GM18951 (cell line): Measurements from ENCODE around the gene RPS25.
"Not testable (repeated sequence)": the region's sequence is repeated elsewhere in the genome, so short reads cannot be mapped to it uniquely, and the experiment has no call there.

Source experiments
- POLR2A ChIP-seq: IDR thresholded peaks from 4 replicates; pipeline ENCODE4 v1.6.1; 2011; ENCODE audit warnings: mild to moderate bottlenecking; ENCODE audit not compliant: insufficient read length, insufficient read depth; ENCODE audit errors: extremely low read depth
- in situ Hi-C: fragments of 300-500 bp; cut with MboI; formaldehyde crosslinking; loops from one replicate; pipeline ENCODE4 v1.12.0; 2022; ENCODE audit warnings: low sequenced_read_pairs, mixed read lengths, inconsistent platforms; ENCODE audit not compliant: unreplicated experiment

Gene RPS25

DNA sequence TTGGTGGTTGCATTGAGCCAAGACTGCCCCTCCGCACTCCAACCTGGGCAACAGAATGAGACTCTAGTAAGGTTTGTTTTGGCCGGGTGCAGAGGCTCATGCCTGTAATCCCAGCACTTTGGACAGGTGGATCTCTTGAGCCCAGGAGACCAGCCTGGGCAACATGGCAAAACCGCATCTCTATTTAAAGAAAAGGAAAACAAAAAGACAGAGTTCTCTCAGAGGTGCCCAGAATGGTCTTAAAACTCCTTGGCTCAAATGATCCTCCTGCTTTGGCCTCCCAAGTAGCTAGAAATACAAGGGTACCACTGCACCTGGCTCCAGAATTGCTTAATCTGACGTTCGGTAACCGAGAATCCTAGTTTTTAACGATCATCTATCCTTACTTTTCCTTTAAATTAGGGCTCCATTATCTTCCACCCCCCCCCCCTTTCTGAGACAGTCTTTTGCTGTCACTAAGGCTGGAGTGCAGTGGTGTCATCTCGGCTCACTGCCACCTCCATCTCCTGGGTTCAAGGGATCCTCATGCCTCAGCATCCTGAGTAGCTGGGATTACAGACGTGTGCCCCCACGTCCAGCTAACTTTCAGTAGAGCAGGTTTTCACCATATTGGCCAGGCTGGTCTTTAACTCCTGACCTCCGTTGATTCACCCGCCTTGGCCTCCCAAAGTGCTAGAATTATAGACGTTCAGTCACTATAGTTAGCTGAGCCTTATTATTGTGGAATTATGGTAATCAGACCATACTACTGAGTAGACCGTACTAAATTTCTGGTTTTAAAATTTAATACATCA lies 1.7 kb downstream of the RPS25 start:
- TF ChIP-seq POLR2A = peak; percentile 20
- in situ Hi-C loops = no loop called here

DNA sequence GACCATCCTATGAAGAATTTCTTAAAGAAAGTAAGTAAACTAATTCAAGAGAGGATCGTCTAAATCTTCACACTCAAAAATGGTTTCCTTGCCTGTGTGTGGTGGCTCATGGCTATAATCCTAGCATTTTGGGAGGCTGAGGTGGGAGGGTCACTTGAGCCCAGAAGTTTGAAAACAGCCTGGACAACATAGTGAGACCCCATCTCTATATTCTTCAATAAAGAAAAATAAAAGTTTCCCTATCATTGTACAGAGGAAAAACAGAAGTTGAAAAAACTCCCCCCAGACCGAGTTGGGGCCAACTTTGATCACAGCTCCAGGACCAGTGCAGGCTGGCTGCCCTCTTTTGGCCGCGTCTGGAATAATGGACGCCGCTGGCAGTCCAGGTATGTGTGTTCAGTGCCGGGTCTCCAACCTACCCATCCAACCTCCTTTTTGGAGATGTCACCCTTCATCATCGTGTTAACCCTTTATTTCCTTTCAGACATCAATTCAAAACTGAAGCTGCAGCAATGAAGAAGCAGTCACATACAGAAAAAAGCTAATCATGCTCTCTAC lies 3.0 kb downstream of the RPS25 start:
- in situ Hi-C loops = no loop called here
- TF ChIP-seq POLR2A = peak; percentile 32

DNA sequence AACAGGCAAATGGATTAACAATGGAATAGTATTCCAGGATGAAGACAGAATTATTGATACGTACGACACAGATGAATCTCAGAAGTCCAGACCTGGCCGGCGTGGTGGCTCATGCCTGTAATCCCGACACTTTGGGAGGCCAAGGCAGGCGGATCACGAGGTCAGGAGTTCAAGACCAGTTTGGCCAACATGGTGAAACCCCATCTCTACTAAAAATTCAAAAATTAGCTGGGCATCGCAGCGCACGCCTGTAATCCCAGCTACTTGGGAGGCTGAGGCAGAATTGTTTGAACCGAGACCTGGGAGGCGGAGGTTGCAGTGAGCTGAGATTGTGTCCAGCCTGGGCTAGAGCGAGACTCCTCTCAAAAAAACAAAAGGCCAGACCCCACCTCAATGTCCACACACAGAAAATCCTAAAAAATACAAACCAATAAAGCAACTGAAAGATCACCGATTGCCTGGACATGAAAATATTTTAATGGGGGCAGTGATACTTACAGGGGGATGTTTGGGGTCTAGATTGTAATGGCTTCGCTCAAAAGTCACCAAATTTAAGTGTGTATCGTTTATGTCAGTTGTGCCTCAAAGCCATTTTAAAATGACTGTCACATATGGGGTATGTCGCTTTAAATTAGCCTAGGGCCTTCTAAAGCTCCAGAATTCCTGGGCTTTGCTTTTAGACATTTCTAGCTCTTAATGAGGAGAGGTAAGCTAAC lies 3.8 kb downstream of the RPS25 start:
- peak; percentile 33 for TF ChIP-seq POLR2A
- in situ Hi-C loops = no loop called here

DNA sequence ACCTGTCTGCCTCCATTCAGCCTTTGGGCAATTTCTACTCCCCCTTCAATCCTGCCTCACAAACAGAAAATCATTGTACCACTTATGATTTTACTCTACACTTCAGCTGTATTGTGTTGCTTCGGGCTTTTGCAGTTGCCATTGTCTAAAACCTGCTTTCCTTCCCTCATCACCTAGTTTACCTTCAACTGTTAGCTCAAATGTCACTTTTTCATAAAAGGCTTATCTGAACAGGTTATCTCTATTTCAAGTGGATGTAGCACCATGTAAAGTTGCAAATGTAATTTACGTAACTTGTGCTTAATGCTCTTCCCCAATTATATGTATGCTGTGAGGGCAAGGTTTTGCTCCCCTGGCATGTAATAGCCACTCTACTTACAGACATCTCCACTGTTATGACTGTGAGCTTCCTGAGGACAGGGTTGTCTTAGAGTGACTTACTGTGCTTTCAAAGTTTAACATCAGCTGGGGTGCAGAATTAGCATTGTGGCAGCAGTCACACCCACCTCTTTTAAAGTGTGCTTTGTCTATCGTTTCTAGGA lies 5.4 kb downstream of the RPS25 start:
- TF ChIP-seq POLR2A = no peak
- in situ Hi-C loops = no loop called here

DNA sequence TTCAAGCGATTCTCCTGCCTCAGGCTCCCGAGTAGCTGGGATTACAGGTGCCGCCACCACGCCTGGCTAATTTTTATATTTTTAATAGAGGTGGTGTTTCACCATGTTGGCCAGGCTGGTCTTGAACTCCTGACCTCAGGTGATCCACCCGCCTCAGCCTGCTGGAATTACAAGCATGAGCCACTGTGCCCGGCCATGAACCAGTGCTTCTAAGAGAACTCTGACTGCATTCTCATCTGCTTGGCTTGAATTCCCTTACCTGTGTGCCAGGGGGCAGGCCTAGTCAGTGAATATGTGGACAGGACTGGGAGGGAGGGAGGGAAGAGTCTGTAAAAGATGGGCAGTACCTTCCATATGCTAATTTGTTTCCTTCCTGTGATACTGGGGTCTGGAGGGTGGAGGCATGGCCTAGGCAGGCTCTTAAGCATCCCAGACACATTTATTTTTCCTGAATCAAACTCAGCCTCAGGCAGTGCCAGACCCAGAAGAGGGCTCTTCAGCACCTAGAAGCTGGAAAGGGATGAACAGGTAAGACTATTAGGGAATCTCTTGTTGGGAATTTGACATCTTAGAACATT lies 6.6 kb downstream of the RPS25 start:
- no peak for TF ChIP-seq POLR2A
- in situ Hi-C loops = no loop called here

DNA sequence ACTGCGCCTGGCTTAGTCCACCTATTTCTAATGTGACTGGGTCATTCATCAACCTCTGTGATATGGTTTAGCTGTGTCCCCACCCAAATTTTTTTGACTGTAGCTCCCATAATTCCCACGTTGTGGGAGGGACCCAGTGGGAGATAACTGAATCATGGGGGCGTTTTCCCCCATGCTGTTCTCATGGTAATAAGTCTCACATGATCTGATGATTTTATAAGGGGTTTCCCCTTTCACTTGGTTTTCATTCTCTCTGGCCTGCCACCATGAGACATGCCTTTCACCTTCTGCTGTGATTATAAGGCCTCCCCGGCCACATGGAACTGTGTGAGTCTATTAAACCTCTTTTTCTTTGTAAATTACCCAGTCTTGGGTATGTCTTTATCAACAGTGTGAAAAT lies 11.5 kb downstream of the RPS25 start:
- in situ Hi-C loops = no loop called here

DNA sequence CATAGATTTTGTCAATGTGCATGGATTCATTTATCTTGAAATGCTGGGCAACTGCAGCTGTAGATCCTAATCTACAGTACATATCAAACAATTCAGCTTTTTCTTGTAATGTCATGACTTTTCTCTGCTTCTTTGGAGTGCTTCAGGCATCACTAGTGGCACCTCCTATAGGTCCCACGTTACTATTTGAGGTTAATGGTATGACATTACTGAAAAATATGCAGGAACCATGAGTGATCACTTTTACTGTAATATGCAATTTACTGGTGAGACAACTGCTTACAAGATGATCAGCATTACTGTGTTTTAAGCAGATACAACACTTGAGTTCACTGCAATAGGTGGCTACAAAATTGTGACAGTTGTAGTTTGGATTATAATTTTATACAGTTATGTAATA lies 17.2 kb downstream of the RPS25 start:
- in situ Hi-C loops = no loop called here
- TF ChIP-seq POLR2A = no peak

More for the DNA sequence above, 11.5 kb downstream of the RPS25 start:
- TF ChIP-seq POLR2A = no peak

DNA sequence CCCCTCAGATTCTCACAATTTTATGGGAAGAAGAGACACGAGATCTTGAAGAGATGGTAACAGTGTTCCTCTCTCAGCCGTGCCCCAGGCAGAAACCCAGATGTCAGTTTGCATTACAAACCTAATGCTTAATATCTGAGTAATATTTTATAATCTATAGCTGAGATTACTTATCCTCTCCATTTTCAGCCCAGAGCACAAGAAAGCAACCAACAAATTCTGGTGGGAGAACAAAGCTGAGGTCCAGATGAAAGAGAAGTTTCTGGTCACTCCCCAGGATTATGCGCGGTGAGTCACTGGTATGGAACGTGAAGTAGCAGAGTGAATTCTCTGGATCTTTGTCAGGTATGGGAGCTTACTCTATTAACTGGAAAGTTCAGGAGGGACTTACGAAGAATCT lies 19.3 kb downstream of the RPS25 start:
- no peak for TF ChIP-seq POLR2A
- in situ Hi-C loops = no loop called here

DNA sequence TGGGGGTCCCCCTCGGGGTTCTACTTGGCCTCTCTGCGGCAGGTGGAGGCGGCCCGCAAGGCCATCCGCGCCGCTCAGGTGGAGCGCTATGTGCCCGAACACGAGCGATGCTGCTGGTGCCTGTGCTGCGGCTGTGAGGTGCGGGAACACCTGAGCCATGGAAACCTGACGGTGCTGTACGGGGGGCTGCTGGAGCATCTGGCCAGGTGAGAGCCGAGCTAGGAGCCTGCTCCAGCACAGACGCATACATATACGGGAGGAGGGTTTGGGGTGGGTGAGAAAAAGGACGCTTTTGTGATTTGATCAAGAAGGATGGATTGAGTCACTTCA lies 19.8 kb downstream of the RPS25 start:
- TF ChIP-seq POLR2A = no peak
- in situ Hi-C loops = no loop called here

DNA sequence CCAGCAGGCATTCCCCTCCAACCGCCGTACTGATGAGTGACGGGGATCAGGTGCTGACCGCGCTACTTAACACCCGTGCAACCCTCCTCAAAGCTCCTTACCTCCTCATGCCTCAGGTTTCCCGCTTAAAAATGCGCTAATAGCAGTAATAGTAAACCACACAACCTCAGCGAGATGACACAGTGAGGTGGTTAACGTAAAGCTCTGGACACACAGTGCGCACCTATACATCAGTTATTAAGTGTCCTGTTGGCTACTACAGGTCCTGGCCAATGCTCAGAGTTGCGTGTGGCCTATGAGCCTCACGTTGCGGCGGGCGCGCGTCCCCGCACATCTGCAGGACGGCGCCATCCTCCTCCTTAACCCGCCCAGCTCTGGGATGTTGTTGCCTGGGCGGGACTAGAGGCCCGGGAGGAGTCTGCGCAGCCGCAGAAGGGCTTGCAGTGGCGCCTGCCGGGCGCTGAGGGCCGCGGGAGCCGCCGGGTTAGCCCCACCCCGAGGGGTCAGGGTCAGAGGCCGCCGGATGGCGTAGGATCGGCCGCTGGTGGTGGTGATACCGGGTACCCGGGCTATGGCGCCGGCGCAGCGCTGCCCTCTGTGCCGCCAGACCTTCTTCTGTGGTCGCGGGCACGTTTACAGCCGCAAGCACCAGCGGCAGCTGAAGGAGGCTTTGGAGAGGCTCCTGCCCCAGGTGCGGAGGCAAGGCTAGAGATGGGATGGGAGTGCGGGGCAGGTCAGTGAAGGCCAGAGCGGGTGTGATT lies 20.3 kb downstream of the RPS25 start, which contains the start of gene CENATAC:
TSS of gene CENATAC (plus strand) at position 512 of the 761 bp plus-strand sequence. CDS start at position 572, 60 bp downstream.
- peak; percentile 91 for TF ChIP-seq POLR2A
- in situ Hi-C loops = no loop called here

DNA sequence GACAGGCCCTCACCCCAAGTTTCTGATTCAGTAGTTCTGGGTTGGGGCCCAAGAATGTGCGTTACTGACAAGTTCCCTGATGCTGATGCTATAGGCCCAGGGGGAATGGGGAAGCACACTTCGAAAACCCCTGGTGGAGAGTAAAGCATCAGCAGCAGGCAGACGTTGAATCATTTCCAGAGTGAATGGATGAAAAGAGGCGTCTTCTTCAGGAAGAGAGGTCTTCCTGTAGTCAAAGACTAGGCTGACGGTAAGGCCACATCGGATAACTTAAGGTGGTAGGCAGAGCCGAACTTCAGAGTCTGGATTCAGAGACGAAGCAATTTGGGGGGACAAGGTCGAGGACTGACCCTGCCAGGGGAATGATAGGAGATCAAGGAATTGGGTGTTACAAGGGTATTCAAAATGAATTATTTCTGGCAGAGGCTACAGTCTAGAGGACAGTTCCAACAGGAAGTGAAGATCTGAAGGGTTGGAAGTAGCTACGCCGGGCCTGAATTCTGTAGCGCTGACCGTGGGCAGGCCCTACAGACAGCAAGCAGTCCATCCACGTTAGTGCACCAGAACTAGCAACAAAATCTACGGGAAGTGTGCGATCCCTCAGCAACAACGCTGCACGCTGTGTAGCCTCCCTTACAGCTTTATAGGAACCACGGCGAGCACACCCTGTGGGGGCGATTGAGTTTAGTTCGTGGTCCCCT lies 21.1 kb downstream of the RPS25 start:
- TF ChIP-seq POLR2A = peak; percentile 13
- in situ Hi-C loops = no loop called here

DNA sequence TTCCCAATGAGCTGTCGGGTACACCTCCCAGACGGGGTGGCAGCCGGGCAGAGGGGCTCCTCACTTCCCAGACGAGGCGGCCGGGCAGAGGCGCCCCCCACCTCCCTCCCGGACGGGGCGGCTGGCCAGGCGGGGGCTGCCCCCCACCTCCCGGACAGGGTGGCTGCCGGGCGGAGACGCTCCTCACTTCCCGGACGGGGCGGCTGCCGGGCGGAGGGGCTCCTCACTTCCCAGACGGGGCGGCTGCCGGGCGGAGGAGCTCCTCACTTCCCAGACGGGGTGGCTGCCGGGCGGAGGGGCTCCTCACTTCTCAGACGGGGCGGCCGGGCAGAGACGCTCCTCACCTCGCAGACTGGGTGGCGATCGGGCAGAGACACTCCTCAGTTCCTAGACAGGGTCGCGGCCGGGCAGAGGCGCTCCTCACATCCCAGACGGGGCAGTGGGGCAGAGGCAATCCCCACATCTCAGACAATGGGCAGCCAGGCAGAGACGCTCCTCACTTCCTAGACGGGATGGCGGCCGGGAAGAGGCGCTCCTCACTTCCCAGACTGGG lies 26.6 kb downstream of the RPS25 start:
- in situ Hi-C loops = not testable (repeated sequence)
